CD4-positive, alpha-beta T cell treated with Interleukin-17A for 1 hour (primary cell): Measurements from ENCODE around the gene WDR53.
"Not testable (repeated sequence)": the region's sequence is repeated elsewhere in the genome, so short reads cannot be mapped to it uniquely, and the experiment has no call there.

Experiments
- DNase-seq: peaks from one replicate; pipeline ENCODE4 v3.0.0-alpha.2; 2020

Gene WDR53

GRCh38 chr3:196517162-196517800 is 51.1 kb downstream of the WDR53 start:
- no peak for DNase-seq

- DNase-seq: no peak
These were observed 53.3 kb downstream of the WDR53 start, which contains the start of gene SMCO1 for GRCh38 chr3:196514913-196515621. Gene SMCO1, minus strand, starts transcription at chr3:196515346. Its CDS starts 137 bp downstream, at chr3:196515209.

- no peak for DNase-seq
These were observed 54.0 kb downstream of the WDR53 start for GRCh38 chr3:196514350-196514716.

- no peak for DNase-seq
These were observed 54.5 kb downstream of the WDR53 start for GRCh38 chr3:196513697-196514349.

- DNase-seq: not testable (repeated sequence)
These were observed 56.5 kb downstream of the WDR53 start for GRCh38 chr3:196511646-196512425.

GRCh38 chr3:196511108-196511507 is 57.2 kb downstream of the WDR53 start:
- DNase-seq: not testable (repeated sequence)

- no peak for DNase-seq
These were observed 61.7 kb downstream of the WDR53 start for GRCh38 chr3:196506687-196507086.

GRCh38 chr3:196504556-196504955 is 63.8 kb downstream of the WDR53 start:
- no peak for DNase-seq
